Hepatocyte (in vitro differentiated cells): ENCODE data around the gene INO80C.

Source experiments
- CTCF ChIP-seq: fragments of 200-600 bp; sonication (generic); IDR thresholded peaks from 2 replicates; pipeline ENCODE4 v1.5.1; 2016; ENCODE audit warnings: antibody characterized with exemption, mild to moderate bottlenecking; ENCODE audit not compliant: poor library complexity
- EZH2 ChIP-seq: fragments of 200-600 bp; sonication (generic); IDR thresholded peaks from 2 replicates; pipeline ENCODE4 v1.6.1; 2016; ENCODE audit warnings: antibody characterized with exemption, mild to moderate bottlenecking, borderline replicate concordance
- EZH2phosphoT487 ChIP-seq: fragments of 200-600 bp; sonication (generic); IDR thresholded peaks from one replicate; pipeline ENCODE4 v1.6.1; 2018; ENCODE audit warnings: antibody characterized with exemption, mild to moderate bottlenecking, low read depth, moderate library complexity; ENCODE audit not compliant: unreplicated experiment, severe bottlenecking

GRCh38 chr18:35466334-35466733 lies 31.4 kb downstream of the INO80C start:
- TF ChIP-seq CTCF (no peak), EZH2 (no peak), EZH2phosphoT487 (no peak)
